Activated CD8-positive, alpha-beta memory T cell treated with anti-CD3 and anti-CD28 coated beads, Interleukin-2, amount 50 U/mL, for 24 hours (primary cell): ENCODE data around the gene AMMECR1.

Experiments
- DNase-seq: peaks from one replicate; pipeline ENCODE4 v3.0.0-alpha.2; 2020; ENCODE audit errors: extremely low read depth

The AMMECR1 gene

GRCh38 chrX:110311437-110312230 is 6.3 kb downstream of the AMMECR1 start:
- DNase-seq = no peak

- peak; percentile 15 for DNase-seq
Measured at GRCh38 chrX:110310896-110311295, 7.0 kb downstream of the AMMECR1 start.

- DNase-seq = no peak
Measured at GRCh38 chrX:110310000-110310790, 7.7 kb downstream of the AMMECR1 start.

- no peak for DNase-seq
Measured at GRCh38 chrX:110308220-110308619, 9.7 kb downstream of the AMMECR1 start.

- no peak for DNase-seq
Measured at GRCh38 chrX:110304884-110305283, 13.0 kb downstream of the AMMECR1 start.

GRCh38 chrX:110304371-110304770 is 13.5 kb downstream of the AMMECR1 start:
- no peak for DNase-seq

GRCh38 chrX:110302975-110303374 is 14.9 kb downstream of the AMMECR1 start:
- DNase-seq = no peak

- DNase-seq = no peak
Measured at GRCh38 chrX:110301194-110301593, 16.7 kb downstream of the AMMECR1 start.

GRCh38 chrX:110294087-110294486 is 23.8 kb downstream of the AMMECR1 start:
- DNase-seq = no peak

GRCh38 chrX:110293658-110294057 is 24.2 kb downstream of the AMMECR1 start:
- DNase-seq = no peak

GRCh38 chrX:110287605-110288004 is 30.3 kb downstream of the AMMECR1 start:
- DNase-seq = no peak

- DNase-seq = no peak
Measured at GRCh38 chrX:110286106-110286505, 31.8 kb downstream of the AMMECR1 start.

- DNase-seq = no peak
Measured at GRCh38 chrX:110284159-110284558, 33.7 kb downstream of the AMMECR1 start.

- DNase-seq = no peak
Measured at GRCh38 chrX:110282922-110283321, 35.0 kb downstream of the AMMECR1 start.

- no peak for DNase-seq
Measured at GRCh38 chrX:110281377-110281776, 36.5 kb downstream of the AMMECR1 start.

- no peak for DNase-seq
Measured at GRCh38 chrX:110280954-110281353, 36.9 kb downstream of the AMMECR1 start.

- DNase-seq = no peak
Measured at GRCh38 chrX:110277609-110278008, 40.3 kb downstream of the AMMECR1 start.

GRCh38 chrX:110276778-110277177 is 41.1 kb downstream of the AMMECR1 start:
- DNase-seq = no peak

GRCh38 chrX:110268886-110269285 is 49.0 kb downstream of the AMMECR1 start:
- DNase-seq = no peak

GRCh38 chrX:110268395-110268794 is 49.5 kb downstream of the AMMECR1 start:
- no peak for DNase-seq

GRCh38 chrX:110267874-110268273 is 50.0 kb downstream of the AMMECR1 start:
- no peak for DNase-seq

- no peak for DNase-seq
Measured at GRCh38 chrX:110265661-110266060, 52.2 kb downstream of the AMMECR1 start.

GRCh38 chrX:110259117-110259516 is 58.8 kb downstream of the AMMECR1 start:
- no peak for DNase-seq
